Measurements from ENCODE around the gene FOXC1. TPM values are rescaled to one million over a fixed set of nuclear protein-coding genes. Genes with fewer than 3 reads are reported as not detected.
A peak's percentile ranks its signal among the peaks of the same experiment; 100 is the strongest.

FOXC1 gene
- total and polyA plus RNA-seq, 8 donors, result 0.25 to 8.3 (median 2.8) TPM

- peaks cover 0 to 6% (median 0%) of the 10 kb centered on the region in 3 donors for H3K27me3 ChIP-seq
- H3K27ac ChIP-seq, result no peak overlapping the region
- H3K4me1 ChIP-seq, result peaks cover 0 to 8% (median 0%) of the 10 kb centered on the region in 4 donors
- H3K36me3 ChIP-seq, result no peaks in the 10 kb centered on the region
- DNase-seq, result no peak
- peaks cover 0 to 24% (median 17%) of the 10 kb centered on the region in 4 donors for H3K9me3 ChIP-seq
- intact Hi-C loops (cut with DNase I; ENCODE audit: low total_unique reads), result no loop called here
- TF ChIP-seq EP300 (IDR thresholded peaks at IDR 0.05), result no peak
- no peak for TF ChIP-seq POLR2A (IDR thresholded peaks at IDR 0.05)
- TF ChIP-seq CTCF (IDR thresholded peaks at IDR 0.05), result no peak
- TF ChIP-seq POLR2AphosphoS5 (IDR thresholded peaks at IDR 0.05), result no peak
- 81 to 90% (median 83%) methylated on average over 13 of the region's 13 CpGs for WGBS, 5 donors
- H3K4me3 ChIP-seq, result no peak overlapping the region
Measured at GRCh38 chr6:1574083-1574761, 35.5 kb upstream of the FOXC1 start.

- no peak for DNase-seq
- WGBS, 5 donors, result 74 to 79% (median 75%) methylated on average over 6 of the region's 6 CpGs
- Histone ChIP-seq H3K9me3 (peaks cover 0 to 20% (median 15%) of the 10 kb centered on the region in 4 donors), H3K27ac (peak overlapping the region in 1 of 5 donors; percentile 66), H3K27me3 (peaks cover 0 to 6% (median 0%) of the 10 kb centered on the region in 3 donors), H3K4me3 (no peak overlapping the region), H3K4me1 (peaks cover 0 to 8% (median 0%) of the 10 kb centered on the region in 4 donors), H3K36me3 (no peaks in the 10 kb centered on the region)
- no peak for TF ChIP-seq CTCF (IDR thresholded peaks at IDR 0.05)
- no peak for TF ChIP-seq POLR2A (IDR thresholded peaks at IDR 0.05)
- no peak for TF ChIP-seq POLR2AphosphoS5 (IDR thresholded peaks at IDR 0.05)
- no peak for TF ChIP-seq EP300 (IDR thresholded peaks at IDR 0.05)
- intact Hi-C loops (cut with DNase I; ENCODE audit: low total_unique reads), result no loop called here
Measured at GRCh38 chr6:1574890-1575209, 34.9 kb upstream of the FOXC1 start.

GRCh38 chr6:1575210-1576041 is 34.3 kb upstream of the FOXC1 start:
- Histone ChIP-seq H3K36me3 (no peaks in the 10 kb centered on the region), H3K27me3 (peaks cover 0 to 6% (median 0%) of the 10 kb centered on the region in 3 donors), H3K4me1 (peaks cover 0 to 8% (median 0%) of the 10 kb centered on the region in 4 donors), H3K27ac (peak overlapping the region in 2 of 5 donors; percentile 49 to 66), H3K4me3 (peak overlapping the region in 2 of 4 donors; percentile 7 to 9), H3K9me3 (peaks cover 0 to 14% (median 13%) of the 10 kb centered on the region in 4 donors)
- DNase-seq, result peak in 1 of 2 donors; percentile 71
- intact Hi-C loops (cut with DNase I; ENCODE audit: low total_unique reads), result no loop called here
- WGBS, 5 donors, result 55 to 66% (median 60%) methylated on average over 14 to 16 of the region's 16 CpGs
- TF ChIP-seq EP300 (IDR thresholded peaks at IDR 0.05) (no peak), POLR2AphosphoS5 (IDR thresholded peaks at IDR 0.05) (no peak), CTCF (IDR thresholded peaks at IDR 0.05) (no peak), POLR2A (IDR thresholded peaks at IDR 0.05) (no peak)

- WGBS, 5 donors, result 72 to 85% (median 78%) methylated on average over 9 of the region's 9 CpGs
- peaks cover 0 to 9% (median 7%) of the 10 kb centered on the region in 4 donors for H3K9me3 ChIP-seq
- TF ChIP-seq CTCF (IDR thresholded peaks at IDR 0.05) (no peak), POLR2AphosphoS5 (IDR thresholded peaks at IDR 0.05) (no peak), POLR2A (IDR thresholded peaks at IDR 0.05) (no peak), EP300 (IDR thresholded peaks at IDR 0.05) (no peak)
- H3K4me1 ChIP-seq, result peaks cover 0 to 8% (median 0%) of the 10 kb centered on the region in 4 donors
- H3K4me3 ChIP-seq, result no peak overlapping the region
- peak overlapping the region in 1 of 5 donors; percentile 66 for H3K27ac ChIP-seq
- DNase-seq, result no peak
- intact Hi-C loops (cut with DNase I; ENCODE audit: low total_unique reads), result no loop called here
- H3K36me3 ChIP-seq, result no peaks in the 10 kb centered on the region
- H3K27me3 ChIP-seq, result peaks cover 0 to 13% (median 0%) of the 10 kb centered on the region in 3 donors
Measured at GRCh38 chr6:1576166-1576565, 33.5 kb upstream of the FOXC1 start.

Measured in stomach (tissue), 9 donors.